Vagina (tissue), 2 donors: Measurements from ENCODE around the gene TMEM98.

Source experiments
- CTCF ChIP-seq, 3 experiments: fragments of 450-650 bp in 2 of 3; fragments of 200-600 bp in 1 of 3; sonication (generic) in 1 of 3; IDR thresholded peaks; one replicate each; pipeline ENCODE4 v1.5.1; 2017 to 2019; ENCODE audit warnings: antibody characterized with exemption in 3 of 3, mild to moderate bottlenecking in 2 of 3, moderate library complexity in 2 of 3
- POLR2AphosphoS5 ChIP-seq, 2 donors: sonication (generic); formaldehyde crosslinking; IDR thresholded peaks; one replicate each; pipeline ENCODE4 v1.9.0; 2017; ENCODE audit warnings: antibody characterized with exemption in 2 of 2, mild to moderate bottlenecking in 2 of 2, low read depth in 1 of 2; ENCODE audit not compliant: insufficient read depth in 1 of 2

GRCh38 chr17:32879134-32879533, 48.8 kb upstream of the TMEM98 start:
- TF ChIP-seq CTCF (IDR thresholded peaks at IDR 0.05) (no peak), POLR2AphosphoS5 (IDR thresholded peaks at IDR 0.05; ENCODE audit: insufficient read depth in 1 of 2, low read depth in 1 of 2) (no peak)
